Effector CD8-positive, alpha-beta T cell (primary cell): ENCODE measurements around the gene ODAM.
"Not testable (repeated sequence)": the region's sequence is repeated elsewhere in the genome, so short reads cannot be mapped to it uniquely, and the experiment has no call there.

Experiments used
- DNase-seq: peaks from one replicate; lab custom pipeline; 2025; lab: John Stamatoyannopoulos, UW

ODAM gene

GRCh38 chr4:70221818-70222217 is 26.3 kb downstream of the ODAM start:
- DNase-seq = not testable (repeated sequence)

- DNase-seq = no peak
These were observed 30.3 kb downstream of the ODAM start, which contains the start of gene FDCSP for GRCh38 chr4:70225824-70226223. FDCSP (plus strand) TSS chr4:70226124; CDS start chr4:70231195, 5,071 bp downstream.

GRCh38 chr4:70236125-70236524 is 40.6 kb downstream of the ODAM start:
- DNase-seq = no peak

- no peak for DNase-seq
These were observed 43.8 kb downstream of the ODAM start for GRCh38 chr4:70239131-70239883.

GRCh38 chr4:70239884-70240591 is 44.5 kb downstream of the ODAM start:
- no peak for DNase-seq

- DNase-seq = not testable (repeated sequence)
These were observed 46.8 kb downstream of the ODAM start, which contains the start of gene CSN3 for GRCh38 chr4:70242297-70242696. CSN3 (plus strand) TSS chr4:70242597; CDS start chr4:70244820, 2,223 bp downstream.

- DNase-seq = no peak
These were observed 47.6 kb downstream of the ODAM start for GRCh38 chr4:70243091-70243490.

GRCh38 chr4:70251250-70251944 is 55.9 kb downstream of the ODAM start:
- DNase-seq = no peak

- no peak for DNase-seq
These were observed 56.4 kb downstream of the ODAM start for GRCh38 chr4:70251945-70252277.
